Parathyroid adenoma (tissue), 2 donors: Measurements from ENCODE around the gene SHISA5.

Experiments
- H2AFZ ChIP-seq: fragments of 300-600 bp; sonication (generic); one replicate; pipeline ENCODE4 v1.7.0; 2017; ENCODE audit warnings: antibody characterized with exemption, mild to moderate bottlenecking
- H3K27ac ChIP-seq: fragments of 300-600 bp; sonication (generic); one replicate; pipeline ENCODE4 v1.7.0; 2017
- H3K27me3 ChIP-seq: fragments of 300-600 bp; sonication (generic); one replicate; pipeline ENCODE4 v1.7.0; 2017; ENCODE audit warnings: low read length; ENCODE audit not compliant: control insufficient read depth, insufficient read depth
- H3K36me3 ChIP-seq: fragments of 300-600 bp; sonication (generic); one replicate; pipeline ENCODE4 v1.7.0; 2017; ENCODE audit warnings: low read length; ENCODE audit not compliant: control insufficient read depth, insufficient read depth
- H3K4me1 ChIP-seq: fragments of 300-600 bp; sonication (generic); one replicate; pipeline ENCODE4 v1.7.0; 2017; ENCODE audit warnings: control low read depth
- H3K4me2 ChIP-seq: fragments of 300-600 bp; sonication (generic); one replicate; pipeline ENCODE4 v1.7.0; 2017; ENCODE audit warnings: low read length
- H3K4me3 ChIP-seq: fragments of 300-600 bp; sonication (generic); one replicate; pipeline ENCODE4 v1.7.0; 2017; ENCODE audit warnings: low read depth, low read length
- H3K79me2 ChIP-seq: fragments of 300-600 bp; sonication (generic); one replicate; pipeline ENCODE4 v1.7.0; 2017; ENCODE audit warnings: control low read depth
- H3K9ac ChIP-seq: fragments of 300-600 bp; sonication (generic); one replicate; pipeline ENCODE4 v1.7.0; 2017; ENCODE audit warnings: mild to moderate bottlenecking
- H3K9me3 ChIP-seq: fragments of 300-600 bp; sonication (generic); one replicate; pipeline ENCODE4 v1.7.0; 2017; ENCODE audit warnings: low read length; ENCODE audit not compliant: control insufficient read depth
- TF ChIP-seq, protein P1 (sequence below): fragments of 300-600 bp; sonication (generic); IDR thresholded peaks from one replicate; pipeline ENCODE4 v1.7.0; 2017; ENCODE audit warnings: antibody characterized with exemption, mild to moderate bottlenecking
- donor health status: primary hyperparathyroidism.

SHISA5 gene

DNA sequence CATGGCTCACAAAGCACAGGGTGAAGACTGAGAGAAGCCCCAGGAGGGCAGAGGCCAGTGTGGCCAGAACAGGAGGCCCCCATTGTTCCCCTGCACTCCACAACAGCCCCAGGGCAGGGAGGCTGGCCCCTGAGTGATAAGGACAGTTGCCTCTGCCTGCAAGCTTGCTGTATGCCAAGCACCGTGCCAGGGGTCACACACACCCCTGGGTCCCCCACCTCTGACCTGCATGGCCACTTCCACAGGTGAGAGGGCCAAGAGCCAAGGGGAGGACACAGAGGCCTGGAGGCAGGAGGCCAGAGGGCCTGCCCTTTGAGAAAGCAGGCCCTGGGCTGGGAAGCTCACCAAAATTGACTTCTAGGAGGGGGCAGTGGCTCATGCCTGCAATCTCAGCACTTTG is 33.7 kb downstream of the SHISA5 start:
- H3K4me1 ChIP-seq, result peaks cover 13% of the 10 kb centered on the region
- TF ChIP-seq, protein P1, sequence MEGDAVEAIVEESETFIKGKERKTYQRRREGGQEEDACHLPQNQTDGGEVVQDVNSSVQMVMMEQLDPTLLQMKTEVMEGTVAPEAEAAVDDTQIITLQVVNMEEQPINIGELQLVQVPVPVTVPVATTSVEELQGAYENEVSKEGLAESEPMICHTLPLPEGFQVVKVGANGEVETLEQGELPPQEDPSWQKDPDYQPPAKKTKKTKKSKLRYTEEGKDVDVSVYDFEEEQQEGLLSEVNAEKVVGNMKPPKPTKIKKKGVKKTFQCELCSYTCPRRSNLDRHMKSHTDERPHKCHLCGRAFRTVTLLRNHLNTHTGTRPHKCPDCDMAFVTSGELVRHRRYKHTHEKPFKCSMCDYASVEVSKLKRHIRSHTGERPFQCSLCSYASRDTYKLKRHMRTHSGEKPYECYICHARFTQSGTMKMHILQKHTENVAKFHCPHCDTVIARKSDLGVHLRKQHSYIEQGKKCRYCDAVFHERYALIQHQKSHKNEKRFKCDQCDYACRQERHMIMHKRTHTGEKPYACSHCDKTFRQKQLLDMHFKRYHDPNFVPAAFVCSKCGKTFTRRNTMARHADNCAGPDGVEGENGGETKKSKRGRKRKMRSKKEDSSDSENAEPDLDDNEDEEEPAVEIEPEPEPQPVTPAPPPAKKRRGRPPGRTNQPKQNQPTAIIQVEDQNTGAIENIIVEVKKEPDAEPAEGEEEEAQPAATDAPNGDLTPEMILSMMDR, result no peak
- no peak overlapping the region for H3K9ac ChIP-seq

DNA sequence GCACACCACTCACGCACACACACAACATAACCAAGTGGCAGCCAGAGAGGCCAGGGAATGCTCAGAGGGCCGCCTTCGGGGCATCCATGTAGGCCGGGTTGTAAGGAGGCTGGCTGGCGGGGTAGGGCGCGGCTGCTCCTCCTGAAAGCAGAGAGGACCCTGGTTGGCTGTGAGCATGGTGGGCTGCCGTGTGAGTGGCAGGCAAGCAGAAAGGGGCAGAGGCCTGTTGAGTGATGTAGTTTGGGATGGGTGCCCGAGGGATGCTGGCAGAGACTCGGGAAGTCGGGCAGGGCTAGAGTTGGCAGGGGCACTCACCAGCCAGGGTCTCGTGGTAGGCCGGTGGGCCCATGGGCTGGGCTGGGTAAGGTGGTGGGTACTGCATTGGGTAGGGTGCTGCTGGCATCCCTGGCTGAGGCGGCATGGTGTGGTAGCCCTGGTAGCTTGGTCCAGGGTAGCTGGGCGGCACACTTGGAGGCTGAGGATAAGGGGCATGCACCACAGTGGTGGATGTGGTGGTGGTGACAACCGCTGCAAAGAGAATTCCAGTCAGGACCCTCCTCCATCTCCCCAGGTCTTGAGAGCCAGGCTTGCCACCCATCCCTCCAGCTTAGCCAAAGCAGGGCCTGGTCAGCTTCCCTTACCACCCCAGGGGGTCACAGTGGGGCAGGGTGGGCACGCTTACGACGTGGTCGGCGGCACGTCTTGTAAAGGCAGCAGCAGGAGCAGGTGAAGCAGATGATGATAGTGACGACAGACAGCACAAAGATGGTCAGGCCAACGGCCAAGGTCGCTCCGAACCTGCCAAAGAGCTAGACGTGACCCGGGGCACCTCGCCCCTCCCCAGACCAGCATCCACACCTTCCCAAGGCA is 34.7 kb downstream of the SHISA5 start:
- Histone ChIP-seq H3K4me3 (no peak overlapping the region), H3K27ac (no peak overlapping the region), H3K79me2 (peaks cover 30% of the 10 kb centered on the region), H2AFZ (no peak overlapping the region), H3K27me3 (no peaks in the 10 kb centered on the region), H3K36me3 (no peaks in the 10 kb centered on the region), H3K9me3 (no peaks in the 10 kb centered on the region), H3K4me2 (no peak overlapping the region), H3K9ac (no peak overlapping the region), H3K4me1 (peaks cover 13% of the 10 kb centered on the region)
- TF ChIP-seq, protein P1, result no peak

More for the DNA sequence above, 33.7 kb downstream of the SHISA5 start:
- Histone ChIP-seq H3K79me2 (peaks cover 32% of the 10 kb centered on the region), H3K4me3 (no peak overlapping the region), H3K4me2 (no peak overlapping the region), H3K27ac (no peak overlapping the region), H3K27me3 (no peaks in the 10 kb centered on the region), H3K36me3 (no peaks in the 10 kb centered on the region), H3K9me3 (no peaks in the 10 kb centered on the region), H2AFZ (no peak overlapping the region)

DNA sequence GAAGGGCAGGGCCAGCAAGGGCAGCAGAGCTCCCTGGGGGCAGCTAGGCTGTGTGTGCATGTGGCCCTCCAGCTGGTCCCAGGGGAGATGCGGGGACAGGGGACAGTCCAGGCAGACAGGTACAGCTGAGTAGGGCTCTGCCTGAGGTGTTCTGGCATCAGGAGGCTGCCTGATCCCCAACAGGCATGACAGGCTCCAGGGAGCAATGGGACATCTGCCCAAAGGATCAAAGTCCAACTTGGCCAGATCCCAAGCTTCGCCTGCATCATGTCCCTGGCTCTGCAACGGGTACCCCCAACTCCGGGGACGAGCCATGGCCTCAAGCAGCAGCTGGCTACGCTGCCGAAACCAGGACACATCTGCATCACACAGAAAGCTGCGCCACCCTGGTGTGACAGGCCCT is 35.6 kb downstream of the SHISA5 start:
- Histone ChIP-seq H3K4me3 (no peak overlapping the region), H3K27ac (peak overlapping the region; percentile 21)

DNA sequence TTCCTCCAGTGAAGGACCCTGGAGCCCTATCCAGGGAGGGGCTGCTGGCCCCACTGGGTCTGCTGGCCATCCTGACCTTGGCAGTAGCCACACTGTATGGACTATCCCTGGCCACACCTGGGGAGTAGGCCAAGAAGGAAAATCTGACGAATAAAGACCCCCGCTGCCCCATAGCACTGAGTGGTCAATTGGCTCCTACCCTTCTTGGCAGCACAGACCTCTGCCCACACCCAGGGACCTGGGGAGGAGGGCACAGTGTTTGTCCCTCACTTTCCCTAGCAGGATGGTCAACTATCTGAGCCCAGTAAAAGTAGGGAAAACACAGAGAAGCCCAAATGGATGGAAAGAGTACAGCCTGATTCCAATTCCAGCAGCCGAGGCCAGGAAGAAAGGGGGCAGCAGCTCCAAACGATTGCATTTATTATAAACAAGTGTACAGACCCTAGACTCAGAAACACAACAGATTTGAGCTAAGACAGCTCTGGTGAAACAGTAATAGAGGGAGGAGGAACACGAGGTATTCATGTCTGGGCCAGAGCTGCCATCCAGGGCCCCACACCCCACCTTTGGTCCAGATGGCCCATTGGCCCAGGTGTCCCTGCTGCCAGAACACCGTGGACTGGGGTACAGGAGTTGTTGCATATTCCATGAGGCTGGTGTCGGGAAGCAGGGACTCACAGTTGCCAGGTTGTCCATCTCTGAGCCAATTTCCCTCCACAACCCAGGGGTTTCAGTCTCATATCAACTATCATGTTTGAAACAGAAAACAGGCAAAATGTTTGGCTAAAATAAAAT is 36.3 kb downstream of the SHISA5 start:
- no peak overlapping the region for H2AFZ ChIP-seq
- peaks cover 22% of the 10 kb centered on the region for H3K79me2 ChIP-seq
- H3K36me3 ChIP-seq, result no peaks in the 10 kb centered on the region
- no peaks in the 10 kb centered on the region for H3K27me3 ChIP-seq
- no peak overlapping the region for H3K9ac ChIP-seq
- peak overlapping the region; percentile 100 for H3K27ac ChIP-seq
- H3K4me3 ChIP-seq, result no peak overlapping the region
- no peaks in the 10 kb centered on the region for H3K9me3 ChIP-seq
- no peak overlapping the region for H3K4me2 ChIP-seq
- TF ChIP-seq, protein P1, result no peak
- H3K4me1 ChIP-seq, result peaks cover 13% of the 10 kb centered on the region

More for the DNA sequence above, 35.6 kb downstream of the SHISA5 start:
- Histone ChIP-seq H3K9me3 (no peaks in the 10 kb centered on the region), H3K79me2 (peaks cover 25% of the 10 kb centered on the region), H3K9ac (no peak overlapping the region), H2AFZ (no peak overlapping the region), H3K27me3 (no peaks in the 10 kb centered on the region), H3K4me1 (peaks cover 13% of the 10 kb centered on the region), H3K36me3 (no peaks in the 10 kb centered on the region), H3K4me2 (no peak overlapping the region)
- TF ChIP-seq, protein P1, result no peak
